WTC11 (cell line): ENCODE results near the gene DYNLT1. TPM values are rescaled to one million over a fixed set of nuclear protein-coding genes. Genes with fewer than 3 reads are reported as not detected.

Experiments used
- ATAC-seq: fragments of 200-7000 bp; cut with Tn5 transposase; 2 replicates; pipeline ENCODE4 v1.10.0; 2021; ENCODE audit warnings: mild to moderate bottlenecking, moderate library complexity
- CTCF ChIA-PET: fragments of 300-600 bp; sonication (Branson Sonifier 250); formaldehyde crosslinking; loops from one replicate; lab custom pipeline; 2021; ENCODE audit warnings: antibody characterized with exemption; lab: Charles Lee
- POLR2A ChIA-PET: fragments of 350-600 bp; sonication (Branson Sonifier 250); formaldehyde crosslinking; loops from one replicate; lab custom pipeline; 2021; ENCODE audit warnings: antibody characterized with exemption; lab: Charles Lee
- DNase-seq: peaks from one replicate; pipeline ENCODE4 v3.0.0; 2021; ENCODE audit warnings: low spot score
- H3K27ac Mint-ChIP-seq: 2 replicates; pipeline ENCODE4 v1.8.0; 2021; ENCODE audit warnings: mixed read lengths
- H3K27me3 Mint-ChIP-seq: 2 replicates; pipeline ENCODE4 v1.8.0; 2021; ENCODE audit warnings: low read depth, mild to moderate bottlenecking, moderate library complexity, mixed read lengths
- H3K36me3 Mint-ChIP-seq: 2 replicates; pipeline ENCODE4 v1.8.0; 2021; ENCODE audit warnings: mixed read lengths
- H3K4me1 Mint-ChIP-seq: 2 replicates; pipeline ENCODE4 v1.8.0; 2022; ENCODE audit warnings: mixed read lengths
- H3K4me3 Mint-ChIP-seq: 2 replicates; pipeline ENCODE4 v1.8.0; 2021; ENCODE audit warnings: mild to moderate bottlenecking, moderate library complexity, mixed read lengths
- H3K9me3 Mint-ChIP-seq: 2 replicates; pipeline ENCODE4 v1.8.0; 2021; ENCODE audit warnings: mixed read lengths
- CREM ChIP-seq: sonication (generic); formaldehyde crosslinking; IDR thresholded peaks from 2 replicates; pipeline ENCODE4 v1.8.1; 2022; ENCODE audit warnings: mild to moderate bottlenecking, missing genetic modification reagents, moderate library complexity
- FOXJ3 ChIP-seq: sonication (generic); formaldehyde crosslinking; IDR thresholded peaks from 2 replicates; pipeline ENCODE4 v1.9.0; 2021; ENCODE audit warnings: missing genetic modification reagents, mild to moderate bottlenecking, borderline replicate concordance
- HMGA2 ChIP-seq: fragments of 250-450 bp; sonication (Bioruptor Pico); IDR thresholded peaks from 2 replicates; pipeline ENCODE4 v1.4.0; 2021; ENCODE audit warnings: mild to moderate bottlenecking, moderate library complexity
- IRF2 ChIP-seq: sonication (generic); formaldehyde crosslinking; IDR thresholded peaks from 2 replicates; pipeline ENCODE4 v1.8.0; 2022; ENCODE audit warnings: low read depth, missing genetic modification reagents, borderline replicate concordance
- MAX ChIP-seq: sonication (generic); formaldehyde crosslinking; IDR thresholded peaks from 2 replicates; pipeline ENCODE4 v1.8.0; 2022; ENCODE audit warnings: mild to moderate bottlenecking, missing genetic modification reagents
- RORB ChIP-seq: fragments of 250-450 bp; sonication (Bioruptor Pico); IDR thresholded peaks from 2 replicates; pipeline ENCODE4 v1.9.0; 2021; ENCODE audit warnings: mild to moderate bottlenecking
- ZNF219 ChIP-seq: sonication (generic); formaldehyde crosslinking; IDR thresholded peaks from 2 replicates; pipeline ENCODE4 v1.8.0; 2023; ENCODE audit warnings: missing genetic modification reagents, mild to moderate bottlenecking, borderline replicate concordance
- ZNF512 ChIP-seq: sonication (generic); formaldehyde crosslinking; IDR thresholded peaks from 2 replicates; pipeline ENCODE4 v1.8.1; 2022; ENCODE audit warnings: missing genetic modification reagents, borderline replicate concordance
- ZNF532 ChIP-seq: fragments of 250-450 bp; sonication (Bioruptor Pico); IDR thresholded peaks from 2 replicates; pipeline ENCODE4 v1.9.0; 2021; ENCODE audit warnings: mild to moderate bottlenecking, borderline replicate concordance
- total RNA-seq: library from RNA; stranded (reverse); gene quantifications from 3 replicates; pipeline ENCODE4 v1.2.3, GENCODE V29; 2021
- TF ChIP-seq, protein P1 (sequence below): sonication (generic); formaldehyde crosslinking; conservative IDR thresholded peaks from 2 replicates; pipeline ENCODE4 v1.8.1; 2022; ENCODE audit warnings: mild to moderate bottlenecking, missing genetic modification reagents
- TF ChIP-seq, protein P2 (sequence below): sonication (generic); formaldehyde crosslinking; IDR thresholded peaks from 2 replicates; pipeline ENCODE4 v1.8.0; 2022; ENCODE audit warnings: mild to moderate bottlenecking, missing genetic modification reagents
- TF ChIP-seq, protein P3 (sequence below): sonication (generic); formaldehyde crosslinking; IDR thresholded peaks from 2 replicates; pipeline ENCODE4 v1.8.1; 2023; ENCODE audit warnings: mild to moderate bottlenecking, missing genetic modification reagents
- TF ChIP-seq, protein P4 (sequence below): sonication (generic); formaldehyde crosslinking; IDR thresholded peaks from 2 replicates; pipeline ENCODE4 v1.8.1; 2022; ENCODE audit warnings: mild to moderate bottlenecking, moderate library complexity, missing genetic modification reagents
- TF ChIP-seq, protein P5 (sequence below): sonication (generic); formaldehyde crosslinking; IDR thresholded peaks from 2 replicates; pipeline ENCODE4 v1.8.1; 2022; ENCODE audit warnings: mild to moderate bottlenecking, missing genetic modification reagents, moderate library complexity, borderline replicate concordance

DYNLT1 gene
- total RNA-seq, 1 experiment from 2014 or later, result 79.0 TPM

GRCh38 chr6:158636778-158637177, 7.8 kb downstream of the DYNLT1 start:
- TF ChIP-seq, protein P1, sequence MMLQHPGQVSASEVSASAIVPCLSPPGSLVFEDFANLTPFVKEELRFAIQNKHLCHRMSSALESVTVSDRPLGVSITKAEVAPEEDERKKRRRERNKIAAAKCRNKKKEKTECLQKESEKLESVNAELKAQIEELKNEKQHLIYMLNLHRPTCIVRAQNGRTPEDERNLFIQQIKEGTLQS (CRISPR knock-in tag), result no peak
- TF ChIP-seq FOXJ3 (CRISPR knock-in tag) (no peak), MAX (CRISPR knock-in tag) (no peak), ZNF512 (CRISPR knock-in tag) (no peak), CREM (CRISPR knock-in tag) (no peak), HMGA2 (CRISPR knock-in tag) (no peak), ZNF532 (CRISPR knock-in tag) (no peak)
- TF ChIP-seq, protein P2, sequence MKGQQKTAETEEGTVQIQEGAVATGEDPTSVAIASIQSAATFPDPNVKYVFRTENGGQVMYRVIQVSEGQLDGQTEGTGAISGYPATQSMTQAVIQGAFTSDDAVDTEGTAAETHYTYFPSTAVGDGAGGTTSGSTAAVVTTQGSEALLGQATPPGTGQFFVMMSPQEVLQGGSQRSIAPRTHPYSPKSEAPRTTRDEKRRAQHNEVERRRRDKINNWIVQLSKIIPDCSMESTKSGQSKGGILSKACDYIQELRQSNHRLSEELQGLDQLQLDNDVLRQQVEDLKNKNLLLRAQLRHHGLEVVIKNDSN (CRISPR knock-in tag), result no peak
- TF ChIP-seq, protein P3, sequence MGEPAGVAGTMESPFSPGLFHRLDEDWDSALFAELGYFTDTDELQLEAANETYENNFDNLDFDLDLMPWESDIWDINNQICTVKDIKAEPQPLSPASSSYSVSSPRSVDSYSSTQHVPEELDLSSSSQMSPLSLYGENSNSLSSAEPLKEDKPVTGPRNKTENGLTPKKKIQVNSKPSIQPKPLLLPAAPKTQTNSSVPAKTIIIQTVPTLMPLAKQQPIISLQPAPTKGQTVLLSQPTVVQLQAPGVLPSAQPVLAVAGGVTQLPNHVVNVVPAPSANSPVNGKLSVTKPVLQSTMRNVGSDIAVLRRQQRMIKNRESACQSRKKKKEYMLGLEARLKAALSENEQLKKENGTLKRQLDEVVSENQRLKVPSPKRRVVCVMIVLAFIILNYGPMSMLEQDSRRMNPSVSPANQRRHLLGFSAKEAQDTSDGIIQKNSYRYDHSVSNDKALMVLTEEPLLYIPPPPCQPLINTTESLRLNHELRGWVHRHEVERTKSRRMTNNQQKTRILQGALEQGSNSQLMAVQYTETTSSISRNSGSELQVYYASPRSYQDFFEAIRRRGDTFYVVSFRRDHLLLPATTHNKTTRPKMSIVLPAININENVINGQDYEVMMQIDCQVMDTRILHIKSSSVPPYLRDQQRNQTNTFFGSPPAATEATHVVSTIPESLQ, result no peak
- Mint-ChIP-seq H3K9me3 (no peaks in the 10 kb centered on the region), H3K36me3 (peaks cover 34% of the 10 kb centered on the region), H3K27me3 (no peaks in the 10 kb centered on the region), H3K4me1 (peaks cover 8% of the 10 kb centered on the region), H3K4me3 (no peak overlapping the region), H3K27ac (0 out of 2 replicates have a peak overlapping the region, but pooled peaks have one; percentile 80)
- DNase-seq (no peak), ATAC-seq (no peak)
- CTCF ChIA-PET, result interaction anchor here (1.1 kb wide), 1 partner anchor 422 kb away, joined by 3 read pairs; no protein-coding TSS in a partner anchor
- POLR2A ChIA-PET, result no interaction called here

- H3K4me1 Mint-ChIP-seq, result peaks cover 6% of the 10 kb centered on the region
- no peaks in the 10 kb centered on the region for H3K27me3 Mint-ChIP-seq
- CTCF ChIA-PET, result interaction anchor here (0.7 kb wide), 1 partner anchor 13 kb away, joined by 3 read pairs; no protein-coding TSS in a partner anchor
- DNase-seq, result no peak
- H3K4me3 Mint-ChIP-seq, result no peak overlapping the region
- no peak for ATAC-seq
- POLR2A ChIA-PET, result no interaction called here
- H3K27ac Mint-ChIP-seq, result no peak overlapping the region
- H3K36me3 Mint-ChIP-seq, result peaks cover 43% of the 10 kb centered on the region
- H3K9me3 Mint-ChIP-seq, result no peaks in the 10 kb centered on the region
- TF ChIP-seq, protein P4, sequence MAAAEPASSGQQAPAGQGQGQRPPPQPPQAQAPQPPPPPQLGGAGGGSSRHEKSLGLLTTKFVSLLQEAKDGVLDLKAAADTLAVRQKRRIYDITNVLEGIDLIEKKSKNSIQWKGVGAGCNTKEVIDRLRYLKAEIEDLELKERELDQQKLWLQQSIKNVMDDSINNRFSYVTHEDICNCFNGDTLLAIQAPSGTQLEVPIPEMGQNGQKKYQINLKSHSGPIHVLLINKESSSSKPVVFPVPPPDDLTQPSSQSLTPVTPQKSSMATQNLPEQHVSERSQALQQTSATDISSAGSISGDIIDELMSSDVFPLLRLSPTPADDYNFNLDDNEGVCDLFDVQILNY (CRISPR knock-in tag), result no peak
- TF ChIP-seq RORB (CRISPR knock-in tag) (no peak), ZNF219 (no peak), IRF2 (CRISPR knock-in tag) (no peak)
- TF ChIP-seq, protein P3, result no peak
- TF ChIP-seq, protein P5, sequence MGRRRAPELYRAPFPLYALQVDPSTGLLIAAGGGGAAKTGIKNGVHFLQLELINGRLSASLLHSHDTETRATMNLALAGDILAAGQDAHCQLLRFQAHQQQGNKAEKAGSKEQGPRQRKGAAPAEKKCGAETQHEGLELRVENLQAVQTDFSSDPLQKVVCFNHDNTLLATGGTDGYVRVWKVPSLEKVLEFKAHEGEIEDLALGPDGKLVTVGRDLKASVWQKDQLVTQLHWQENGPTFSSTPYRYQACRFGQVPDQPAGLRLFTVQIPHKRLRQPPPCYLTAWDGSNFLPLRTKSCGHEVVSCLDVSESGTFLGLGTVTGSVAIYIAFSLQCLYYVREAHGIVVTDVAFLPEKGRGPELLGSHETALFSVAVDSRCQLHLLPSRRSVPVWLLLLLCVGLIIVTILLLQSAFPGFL (CRISPR knock-in tag), result no peak
These were observed 9.0 kb downstream of the DYNLT1 start for GRCh38 chr6:158635427-158636073.
